OCI-LY7 (cell line): Measurements from ENCODE around the gene WDFY4. TPM values are rescaled to one million over a fixed set of nuclear protein-coding genes. Genes with fewer than 3 reads are reported as not detected.

Source experiments
- BruUV-seq: library from RNA; stranded (reverse); fragments of 400-500 nt; replicated peaks from 2 replicates; lab custom pipeline; 2021; lab: Mats Ljungman, UMichigan
- CTCF ChIA-PET: fragments of 300-600 bp; sonication (Branson Sonifier 250); formaldehyde crosslinking; loops from one replicate; lab custom pipeline; 2022; ENCODE audit warnings: antibody characterized with exemption; ENCODE audit not compliant: unreplicated experiment; lab: Charles Lee
- POLR2A ChIA-PET: fragments of 300-600 bp; sonication (Branson Sonifier 250); formaldehyde crosslinking; loops from one replicate; lab custom pipeline; 2022; ENCODE audit warnings: antibody characterized with exemption; lab: Charles Lee
- DNase-seq: peaks from one replicate; pipeline ENCODE4 v3.0.0-alpha.2; 2015; ENCODE audit warnings: low spot score
- H2AFZ ChIP-seq: fragments of 200-600 bp; sonication (generic), shearing (Covaris generic); 2 replicates; pipeline ENCODE4 v1.6.1; 2014; ENCODE audit warnings: mild to moderate bottlenecking, antibody characterized with exemption, low read length, moderate library complexity
- H3K27ac ChIP-seq: fragments of 200-600 bp; sonication (generic); 2 replicates; pipeline ENCODE4 v1.5.1; 2014; ENCODE audit warnings: mixed run types, low read depth, mild to moderate bottlenecking, moderate library complexity, low read length, inconsistent platforms; ENCODE audit not compliant: poor library complexity, severe bottlenecking
- H3K36me3 ChIP-seq: fragments of 200-600 bp; sonication (generic); 2 replicates; pipeline ENCODE4 v1.6.1; 2014; ENCODE audit warnings: mild to moderate bottlenecking, antibody characterized with exemption, low read length, moderate library complexity, mixed read lengths; ENCODE audit not compliant: insufficient read depth
- H3K4me1 ChIP-seq: fragments of 200-600 bp; sonication (generic); 2 replicates; pipeline ENCODE4 v1.5.1; 2014; ENCODE audit warnings: mild to moderate bottlenecking, low read length; ENCODE audit not compliant: insufficient read depth, poor library complexity, severe bottlenecking
- H3K4me2 ChIP-seq: fragments of 200-600 bp; sonication (generic); 2 replicates; pipeline ENCODE4 v1.6.1; 2014; ENCODE audit warnings: mild to moderate bottlenecking, low read length
- H3K4me3 ChIP-seq: fragments of 200-600 bp; sonication (generic); 2 replicates; pipeline ENCODE4 v1.5.1; 2014; ENCODE audit warnings: mild to moderate bottlenecking, low read depth, low read length; ENCODE audit not compliant: poor library complexity, severe bottlenecking
- H3K79me2 ChIP-seq: fragments of 200-600 bp; sonication (generic); 2 replicates; pipeline ENCODE4 v1.6.1; 2016; ENCODE audit warnings: low read depth, mild to moderate bottlenecking, low read length, moderate library complexity, mixed read lengths; ENCODE audit not compliant: insufficient read depth
- H3K9me2 ChIP-seq: fragments of 200-600 bp; sonication (generic); 2 replicates; pipeline ENCODE4 v1.6.1; 2016; ENCODE audit warnings: mild to moderate bottlenecking, low read length, mixed read lengths; ENCODE audit not compliant: insufficient read depth
- H3K9me3 ChIP-seq: fragments of 200-600 bp; sonication (generic); 2 replicates; pipeline ENCODE4 v1.6.1; 2014; ENCODE audit warnings: mild to moderate bottlenecking, mixed run types, low read length, mixed read lengths
- H4K20me1 ChIP-seq: fragments of 200-600 bp; sonication (generic); 2 replicates; pipeline ENCODE4 v1.6.1; 2014; ENCODE audit warnings: mild to moderate bottlenecking, antibody characterized with exemption, low read length, moderate library complexity, mixed read lengths; ENCODE audit not compliant: insufficient read depth
- EZH2phosphoT487 ChIP-seq: fragments of 200-600 bp; sonication (generic); IDR thresholded peaks from 2 replicates; pipeline ENCODE4 v1.6.1; 2018; ENCODE audit warnings: low read depth, borderline replicate concordance, mild to moderate bottlenecking, mixed run types, antibody characterized with exemption, low read length, moderate library complexity, mixed read lengths
- intact Hi-C: fragments of 100-400 bp; cut with micrococcal nuclease; formaldehyde crosslinking; loops from one replicate; pipeline ENCODE4 v1.10.0; 2022; ENCODE audit not compliant: unreplicated experiment
- total RNA-seq, 2 experiments: library from RNA; depleted of rRNA in 1 of 2; stranded (reverse); fragments of >200 nt in 1 of 2; shearing (Covaris generic) in 1 of 2; gene quantifications; 2 replicates each; pipeline ENCODE4 v1.2.3, GENCODE V29; 2014 to 2022
- TF ChIP-seq, protein P1 (sequence below): fragments of 200-600 bp; sonication (generic); conservative IDR thresholded peaks from 2 replicates; pipeline ENCODE4 v1.5.1; 2014; ENCODE audit warnings: mild to moderate bottlenecking, antibody characterized with exemption, low read length, moderate library complexity, mixed read lengths

Gene WDFY4
- total RNA-seq, 2 experiments from 2014 or later, result 51.5 to 85.6 TPM

GRCh38 chr10:48990226-48990625, 305.6 kb downstream of the WDFY4 start:
- no TSS peak for BruUV-seq

GRCh38 chr10:48993627-48994026, 309.0 kb downstream of the WDFY4 start:
- no peak for DNase-seq
- no peaks in the 10 kb centered on the region for H3K9me3 ChIP-seq
- no peak overlapping the region for H3K27ac ChIP-seq
- BruUV-seq, result no TSS peak
- TF ChIP-seq, protein P1, sequence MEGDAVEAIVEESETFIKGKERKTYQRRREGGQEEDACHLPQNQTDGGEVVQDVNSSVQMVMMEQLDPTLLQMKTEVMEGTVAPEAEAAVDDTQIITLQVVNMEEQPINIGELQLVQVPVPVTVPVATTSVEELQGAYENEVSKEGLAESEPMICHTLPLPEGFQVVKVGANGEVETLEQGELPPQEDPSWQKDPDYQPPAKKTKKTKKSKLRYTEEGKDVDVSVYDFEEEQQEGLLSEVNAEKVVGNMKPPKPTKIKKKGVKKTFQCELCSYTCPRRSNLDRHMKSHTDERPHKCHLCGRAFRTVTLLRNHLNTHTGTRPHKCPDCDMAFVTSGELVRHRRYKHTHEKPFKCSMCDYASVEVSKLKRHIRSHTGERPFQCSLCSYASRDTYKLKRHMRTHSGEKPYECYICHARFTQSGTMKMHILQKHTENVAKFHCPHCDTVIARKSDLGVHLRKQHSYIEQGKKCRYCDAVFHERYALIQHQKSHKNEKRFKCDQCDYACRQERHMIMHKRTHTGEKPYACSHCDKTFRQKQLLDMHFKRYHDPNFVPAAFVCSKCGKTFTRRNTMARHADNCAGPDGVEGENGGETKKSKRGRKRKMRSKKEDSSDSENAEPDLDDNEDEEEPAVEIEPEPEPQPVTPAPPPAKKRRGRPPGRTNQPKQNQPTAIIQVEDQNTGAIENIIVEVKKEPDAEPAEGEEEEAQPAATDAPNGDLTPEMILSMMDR, result no peak
- no peak for TF ChIP-seq EZH2phosphoT487
- H3K36me3 ChIP-seq, result no peaks in the 10 kb centered on the region
- ChIA-PET POLR2A (interaction anchor here (0.5 to 1.1 kb wide), 2 partner anchors 8 to 57 kb away, joined by 3 to 4 read pairs; no protein-coding TSS in a partner anchor), CTCF (no interaction called here)
- H3K9me2 ChIP-seq, result no peaks in the 10 kb centered on the region
- H4K20me1 ChIP-seq, result no peaks in the 10 kb centered on the region
- no peak overlapping the region for H3K4me2 ChIP-seq
- H3K4me3 ChIP-seq, result no peak overlapping the region
- intact Hi-C loops, result no loop called here
- H3K79me2 ChIP-seq, result no peaks in the 10 kb centered on the region
- H3K4me1 ChIP-seq, result no peaks in the 10 kb centered on the region
- H2AFZ ChIP-seq, result no peak overlapping the region

More at GRCh38 chr10:48990226-48990625, 305.6 kb downstream of the WDFY4 start:
- Histone ChIP-seq H3K4me2 (no peak overlapping the region), H3K9me2 (no peaks in the 10 kb centered on the region), H3K79me2 (no peaks in the 10 kb centered on the region), H2AFZ (no peak overlapping the region), H3K4me3 (no peak overlapping the region), H3K36me3 (no peaks in the 10 kb centered on the region), H3K27ac (no peak overlapping the region), H3K4me1 (peaks cover 3% of the 10 kb centered on the region), H3K9me3 (no peaks in the 10 kb centered on the region), H4K20me1 (no peaks in the 10 kb centered on the region)
- TF ChIP-seq, protein P1, result no peak
- TF ChIP-seq EZH2phosphoT487, result no peak
- ChIA-PET POLR2A (no interaction called here), CTCF (no interaction called here)
- no peak for DNase-seq
- intact Hi-C loops, result no loop called here

- no peak for DNase-seq
- Histone ChIP-seq H3K79me2 (no peaks in the 10 kb centered on the region), H4K20me1 (no peaks in the 10 kb centered on the region), H3K4me1 (no peaks in the 10 kb centered on the region), H3K4me3 (no peak overlapping the region), H3K36me3 (no peaks in the 10 kb centered on the region), H2AFZ (no peak overlapping the region), H3K4me2 (no peak overlapping the region), H3K9me2 (no peaks in the 10 kb centered on the region), H3K9me3 (no peaks in the 10 kb centered on the region), H3K27ac (no peak overlapping the region)
- intact Hi-C loops, result no loop called here
- CTCF ChIA-PET, result no interaction called here
- TF ChIP-seq, protein P1, result no peak
- no peak for TF ChIP-seq EZH2phosphoT487
- POLR2A ChIA-PET, result interaction anchor here (0.6 kb wide), 1 partner anchor 17 kb away, joined by 3 read pairs; no protein-coding TSS in a partner anchor
- no TSS peak for BruUV-seq
These were observed 311.7 kb downstream of the WDFY4 start for GRCh38 chr10:48996329-48996728.
